Measurements from ENCODE around the gene MAEL.
A peak's percentile ranks its signal among the peaks of the same experiment; 100 is the strongest.

Gene MAEL

GRCh38 chr1:166988974-166989515 lies at the start of gene MAEL:
MAEL (plus strand) TSS chr1:166989280; CDS start chr1:166989353, 73 bp downstream.
- no peak for DNase-seq (ENCODE audit: extremely low read depth in 1 of 2, low read depth in 1 of 2)

- no peak for DNase-seq (ENCODE audit: extremely low read depth in 1 of 2, low read depth in 1 of 2)
Measured at GRCh38 chr1:166939741-166940375, 49.2 kb upstream of the MAEL start.

- DNase-seq (ENCODE audit: extremely low read depth in 1 of 2, low read depth in 1 of 2), result no peak
Measured at GRCh38 chr1:166944186-166944967, 44.7 kb upstream of the MAEL start.

- DNase-seq (ENCODE audit: extremely low read depth in 1 of 2, low read depth in 1 of 2), result no peak
Measured at GRCh38 chr1:166947398-166948043, 41.6 kb upstream of the MAEL start.

- no peak for DNase-seq (ENCODE audit: extremely low read depth in 1 of 2, low read depth in 1 of 2)
Measured at GRCh38 chr1:166948856-166949350, 40.2 kb upstream of the MAEL start.

GRCh38 chr1:166950156-166950555 lies 38.9 kb upstream of the MAEL start:
- no peak for DNase-seq (ENCODE audit: extremely low read depth in 1 of 2, low read depth in 1 of 2)

GRCh38 chr1:166951050-166951449 lies 38.0 kb upstream of the MAEL start:
- no peak for DNase-seq (ENCODE audit: extremely low read depth in 1 of 2, low read depth in 1 of 2)

GRCh38 chr1:166952002-166952746 lies 36.9 kb upstream of the MAEL start:
- DNase-seq (ENCODE audit: extremely low read depth in 1 of 2, low read depth in 1 of 2), result no peak

GRCh38 chr1:166953491-166953890 lies 35.6 kb upstream of the MAEL start:
- no peak for DNase-seq (ENCODE audit: extremely low read depth in 1 of 2, low read depth in 1 of 2)

- no peak for DNase-seq (ENCODE audit: extremely low read depth in 1 of 2, low read depth in 1 of 2)
Measured at GRCh38 chr1:166956057-166956850, 32.8 kb upstream of the MAEL start.

- no peak for DNase-seq (ENCODE audit: extremely low read depth in 1 of 2, low read depth in 1 of 2)
Measured at GRCh38 chr1:166956872-166957271, 32.2 kb upstream of the MAEL start.

- no peak for DNase-seq (ENCODE audit: extremely low read depth in 1 of 2, low read depth in 1 of 2)
Measured at GRCh38 chr1:166960858-166961474, 28.1 kb upstream of the MAEL start.

- no peak for DNase-seq (ENCODE audit: extremely low read depth in 1 of 2, low read depth in 1 of 2)
Measured at GRCh38 chr1:166969074-166969677, 19.9 kb upstream of the MAEL start.

- DNase-seq (ENCODE audit: extremely low read depth in 1 of 2, low read depth in 1 of 2), result no peak
Measured at GRCh38 chr1:166971252-166971651, 17.8 kb upstream of the MAEL start.

- no peak for DNase-seq (ENCODE audit: extremely low read depth in 1 of 2, low read depth in 1 of 2)
Measured at GRCh38 chr1:166972193-166972592, 16.9 kb upstream of the MAEL start.

GRCh38 chr1:166972826-166973225 lies 16.3 kb upstream of the MAEL start:
- no peak for DNase-seq (ENCODE audit: extremely low read depth in 1 of 2, low read depth in 1 of 2)

GRCh38 chr1:166974647-166975345 lies 14.3 kb upstream of the MAEL start:
- no peak for DNase-seq (ENCODE audit: extremely low read depth in 1 of 2, low read depth in 1 of 2)

- DNase-seq (ENCODE audit: extremely low read depth in 1 of 2, low read depth in 1 of 2), result peak; percentile 15 to 27
Measured at GRCh38 chr1:166975361-166976129, 13.5 kb upstream of the MAEL start, which contains the start of gene ILDR2. ILDR2 (minus strand) TSS chr1:166975540; CDS start chr1:166975268, 272 bp downstream.
